Measurements from ENCODE around the gene SLC13A2.
"Not testable (repeated sequence)": the region's sequence is repeated elsewhere in the genome, so short reads cannot be mapped to it uniquely, and the experiment has no call there.

- TF ChIP-seq, protein P1, sequence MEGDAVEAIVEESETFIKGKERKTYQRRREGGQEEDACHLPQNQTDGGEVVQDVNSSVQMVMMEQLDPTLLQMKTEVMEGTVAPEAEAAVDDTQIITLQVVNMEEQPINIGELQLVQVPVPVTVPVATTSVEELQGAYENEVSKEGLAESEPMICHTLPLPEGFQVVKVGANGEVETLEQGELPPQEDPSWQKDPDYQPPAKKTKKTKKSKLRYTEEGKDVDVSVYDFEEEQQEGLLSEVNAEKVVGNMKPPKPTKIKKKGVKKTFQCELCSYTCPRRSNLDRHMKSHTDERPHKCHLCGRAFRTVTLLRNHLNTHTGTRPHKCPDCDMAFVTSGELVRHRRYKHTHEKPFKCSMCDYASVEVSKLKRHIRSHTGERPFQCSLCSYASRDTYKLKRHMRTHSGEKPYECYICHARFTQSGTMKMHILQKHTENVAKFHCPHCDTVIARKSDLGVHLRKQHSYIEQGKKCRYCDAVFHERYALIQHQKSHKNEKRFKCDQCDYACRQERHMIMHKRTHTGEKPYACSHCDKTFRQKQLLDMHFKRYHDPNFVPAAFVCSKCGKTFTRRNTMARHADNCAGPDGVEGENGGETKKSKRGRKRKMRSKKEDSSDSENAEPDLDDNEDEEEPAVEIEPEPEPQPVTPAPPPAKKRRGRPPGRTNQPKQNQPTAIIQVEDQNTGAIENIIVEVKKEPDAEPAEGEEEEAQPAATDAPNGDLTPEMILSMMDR (IDR thresholded peaks at IDR 0.05): not testable (repeated sequence)
- TF ChIP-seq POLR2A (IDR thresholded peaks at IDR 0.05): not testable (repeated sequence)
Measured at GRCh38 chr17:28522281-28522680, 48.8 kb downstream of the SLC13A2 start.

All from body of pancreas (tissue), 4 donors.